Esophagus muscularis mucosa (tissue), 4 donors: ENCODE measurements around the gene RPL31. TPM values are rescaled to one million over a fixed set of nuclear protein-coding genes. Genes with fewer than 3 reads are reported as not detected.

Experiments used
- DNase-seq: peaks from one replicate; pipeline ENCODE4 v3.0.0-alpha.2; 2017; ENCODE audit errors: extremely low spot score
- H3K27ac ChIP-seq, 4 donors: fragments of 200-600 bp; sonication (generic); replicated peaks in 1 of 4; 1 replicate in 3 of 4; 2 replicates in 1 of 4; pipeline ENCODE4 v1.5.1; 2016 to 2019; ENCODE audit warnings: mild to moderate bottlenecking in 1 of 4
- H3K27me3 ChIP-seq, 4 donors: fragments of 200-600 bp; sonication (generic); one replicate each; pipeline versions ENCODE4 v1.5.1 to v1.6.0; 2016 to 2019
- H3K36me3 ChIP-seq, 4 donors: fragments of 200-600 bp; sonication (generic); one replicate each; pipeline ENCODE4 v1.5.1; 2016 to 2019
- H3K4me1 ChIP-seq, 4 donors: fragments of 200-600 bp; sonication (generic); one replicate each; pipeline ENCODE4 v1.5.1; 2016 to 2019
- H3K4me3 ChIP-seq, 4 donors: fragments of 200-600 bp; sonication (generic); 1 replicate in 2 of 4; 2 replicates in 2 of 4; pipeline ENCODE4 v1.5.1; 2016 to 2019; ENCODE audit warnings: mild to moderate bottlenecking in 4 of 4, moderate library complexity in 1 of 4
- H3K9me3 ChIP-seq, 4 donors: fragments of 200-600 bp; sonication (generic); 1 replicate in 3 of 4; 2 replicates in 1 of 4; pipeline ENCODE4 v1.5.1; 2016 to 2019
- CTCF ChIP-seq, 3 experiments: fragments of 200-600 bp in 2 of 3; fragments of 450-650 bp in 1 of 3; sonication (generic) in 2 of 3; IDR thresholded peaks; one replicate each; pipeline ENCODE4 v1.5.1; 2017 to 2019; ENCODE audit warnings: antibody characterized with exemption in 3 of 3, mild to moderate bottlenecking in 2 of 3, moderate library complexity in 1 of 3
- EP300 ChIP-seq: sonication (generic); formaldehyde crosslinking; IDR thresholded peaks from one replicate; pipeline ENCODE4 v1.6.1; 2017; ENCODE audit warnings: antibody characterized with exemption
- POLR2A ChIP-seq: fragments of 450-650 bp; IDR thresholded peaks from one replicate; pipeline ENCODE4 v1.6.1; 2017; ENCODE audit warnings: antibody characterized with exemption, moderate library complexity, mild to moderate bottlenecking, low read depth
- POLR2AphosphoS5 ChIP-seq, 2 donors: sonication (generic); formaldehyde crosslinking; IDR thresholded peaks; one replicate each; pipeline ENCODE4 v1.6.1; 2017; ENCODE audit warnings: antibody characterized with exemption in 2 of 2
- WGBS: methylation state at CpG from one replicate; pipeline ENCODE4 v1.1.5; 2018; 5-methylcytosine and 5-hydroxymethylcytosine counted together
- intact Hi-C: fragments of 100-400 bp; cut with DNase I; formaldehyde crosslinking; loops from one replicate; pipeline ENCODE4 v1.15.1; 2023
- total RNA-seq, 4 donors: library from RNA; depleted of rRNA; stranded (reverse); fragments of >200 nt; gene quantifications; one replicate each; pipeline versions ENCODE4 v1.1.0 to v1.2.1, GENCODE V29; 2016

RPL31 gene
- total RNA-seq, 4 donors from 2014 or later = 645 to 2,101 (median 1,206) TPM

GRCh38 chr2:101011152-101011551 is 9.1 kb downstream of the RPL31 start:
- Histone ChIP-seq H3K36me3 (peaks cover 40 to 63% (median 49%) of the 10 kb centered on the region in 4 donors), H3K27me3 (no peaks in the 10 kb centered on the region), H3K9me3 (no peaks in the 10 kb centered on the region), H3K4me3 (no peak overlapping the region), H3K27ac (no peak overlapping the region), H3K4me1 (peaks cover 0 to 8% (median 2%) of the 10 kb centered on the region in 4 donors)
- TF ChIP-seq POLR2A = no peak
- TF ChIP-seq CTCF (IDR thresholded peaks at IDR 0.05) = no peak
- TF ChIP-seq POLR2AphosphoS5 (IDR thresholded peaks at IDR 0.05) = no peak
- no peak for TF ChIP-seq EP300
- 85% methylated on average over 10 of the region's 10 CpGs for WGBS
- intact Hi-C loops = loop anchor here (5.0 kb wide), 1 partner anchor 191 kb away; no protein-coding TSS in a partner anchor
- DNase-seq = no peak

DNA sequence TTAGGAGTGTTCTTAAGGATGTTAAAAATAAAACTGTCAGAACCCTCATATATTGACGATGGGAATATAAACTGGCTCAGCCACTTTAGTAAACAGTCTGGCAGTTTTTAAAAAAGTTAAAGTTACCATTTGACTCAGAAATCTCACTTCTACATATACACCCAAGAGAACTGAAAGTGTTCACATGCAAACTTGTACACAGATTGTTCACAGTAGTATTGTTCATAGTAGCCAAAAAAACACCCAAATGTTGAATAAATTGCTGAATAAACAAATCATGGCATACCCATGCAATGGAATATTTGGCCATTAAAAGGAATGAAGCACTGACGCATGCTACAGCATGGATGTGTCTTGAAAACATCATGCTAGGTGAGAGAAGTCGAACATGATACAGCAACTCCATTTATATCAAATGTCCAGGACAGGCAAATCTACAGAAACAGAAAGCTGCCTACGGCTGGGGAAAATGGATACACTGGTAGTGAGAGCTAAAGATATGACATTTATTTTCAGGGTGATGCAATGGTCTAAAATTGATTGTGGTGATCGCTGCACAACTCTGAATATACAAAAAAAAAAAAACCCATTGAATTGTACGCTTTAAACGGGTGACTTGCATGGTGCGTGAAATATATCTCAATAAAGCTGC is 10.1 kb downstream of the RPL31 start:
- Histone ChIP-seq H3K27ac (no peak overlapping the region), H3K27me3 (no peaks in the 10 kb centered on the region), H3K9me3 (no peaks in the 10 kb centered on the region), H3K4me3 (no peak overlapping the region), H3K36me3 (peaks cover 30 to 58% (median 39%) of the 10 kb centered on the region in 4 donors), H3K4me1 (peaks cover 0 to 8% (median 0%) of the 10 kb centered on the region in 4 donors)
- intact Hi-C loops = loop anchor here (2.0 to 5.0 kb wide), 2 partner anchors 141 to 190 kb away; no protein-coding TSS in a partner anchor
- DNase-seq = no peak
- 64% methylated on average over 8 of the region's 8 CpGs for WGBS
- TF ChIP-seq POLR2AphosphoS5 (IDR thresholded peaks at IDR 0.05) = no peak
- TF ChIP-seq CTCF (IDR thresholded peaks at IDR 0.05) = no peak
- no peak for TF ChIP-seq POLR2A
- no peak for TF ChIP-seq EP300

DNA sequence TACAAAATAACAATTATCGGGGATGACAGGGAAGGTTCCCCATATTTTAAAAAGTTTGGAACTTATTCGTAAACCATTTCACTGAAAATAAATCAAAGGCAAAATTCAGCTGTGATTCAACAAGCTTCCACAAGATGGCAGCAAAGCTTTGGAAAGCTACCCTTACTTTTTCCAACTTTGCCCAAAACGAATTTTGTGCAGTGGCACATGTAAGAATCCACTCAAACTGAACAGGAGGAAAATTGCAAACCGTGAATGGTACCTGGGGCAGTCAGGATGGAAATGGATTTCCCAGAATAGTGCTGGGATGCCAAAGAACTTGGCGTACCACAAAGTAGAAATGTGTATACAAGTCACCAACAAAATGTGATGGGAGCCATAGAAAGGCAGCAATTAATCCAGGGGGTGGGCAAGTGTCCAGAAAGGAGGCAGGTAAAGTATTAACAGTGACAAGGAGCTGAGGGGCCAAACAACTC is 10.7 kb downstream of the RPL31 start:
- DNase-seq = no peak
- H3K36me3 ChIP-seq = peaks cover 24 to 58% (median 33%) of the 10 kb centered on the region in 4 donors
- H3K9me3 ChIP-seq = no peaks in the 10 kb centered on the region
- 36% methylated on average over 5 of the region's 5 CpGs for WGBS
- H3K4me3 ChIP-seq = no peak overlapping the region
- no peak for TF ChIP-seq POLR2A
- peak in 1 of 2 donors; percentile 22 for TF ChIP-seq POLR2AphosphoS5 (IDR thresholded peaks at IDR 0.05)
- TF ChIP-seq CTCF (IDR thresholded peaks at IDR 0.05) = peak; percentile 85 to 88 (median 86)
- no peak for TF ChIP-seq EP300
- no peaks in the 10 kb centered on the region for H3K27me3 ChIP-seq
- H3K4me1 ChIP-seq = peaks cover 0 to 8% (median 0%) of the 10 kb centered on the region in 4 donors
- intact Hi-C loops = loop anchor here (2.0 to 5.0 kb wide), 2 partner anchors 140 to 190 kb away; no protein-coding TSS in a partner anchor
- H3K27ac ChIP-seq = no peak overlapping the region

GRCh38 chr2:101014264-101014857 is 12.3 kb downstream of the RPL31 start:
- no peak for DNase-seq
- Histone ChIP-seq H3K36me3 (peaks cover 15 to 57% (median 28%) of the 10 kb centered on the region in 4 donors), H3K4me1 (peaks cover 0 to 8% (median 0%) of the 10 kb centered on the region in 4 donors), H3K4me3 (no peak overlapping the region), H3K9me3 (no peaks in the 10 kb centered on the region), H3K27ac (no peak overlapping the region), H3K27me3 (no peaks in the 10 kb centered on the region)
- 97% methylated on average over 6 of the region's 6 CpGs for WGBS
- intact Hi-C loops = loop anchor here (5.0 kb wide), 1 partner anchor 188 kb away; no protein-coding TSS in a partner anchor
- TF ChIP-seq CTCF (IDR thresholded peaks at IDR 0.05) (no peak), EP300 (no peak), POLR2AphosphoS5 (IDR thresholded peaks at IDR 0.05) (no peak), POLR2A (no peak)
